Measurements from ENCODE around the gene LRSAM1. TPM values are rescaled to one million over a fixed set of nuclear protein-coding genes. Genes with fewer than 3 reads are reported as not detected.

Gene LRSAM1
- total and polyA plus RNA-seq, 4 donors = 14.7 to 44.5 (median 27.1) TPM

GRCh38 chr9:127543973-127544533 is 92.7 kb downstream of the LRSAM1 start:
- 86% methylated on average over 3 of the region's 6 CpGs for WGBS (ENCODE audit: insufficient coverage)
- H3K36me3 ChIP-seq (ENCODE audit: control insufficient read depth, insufficient read depth, low read length) = peaks cover 14% of the 10 kb centered on the region
- no peak overlapping the region for H3K4me3 ChIP-seq (ENCODE audit: low read depth, low read length)
- H3K27ac ChIP-seq (ENCODE audit: low read depth, low read length) = peak overlapping the region; percentile 52
- peaks cover 60% of the 10 kb centered on the region for H3K4me1 ChIP-seq (ENCODE audit: control insufficient read depth, insufficient read depth, low read length)
- no peaks in the 10 kb centered on the region for H3K9me3 ChIP-seq (ENCODE audit: control insufficient read depth, insufficient read depth, low read length)
- H3K27me3 ChIP-seq (ENCODE audit: control insufficient read depth, insufficient read depth, low read length) = no peaks in the 10 kb centered on the region
- DNase-seq (ENCODE audit: low read depth in 4 of 6, low spot score in 6 of 6) = peak in 1 of 6 donors; percentile 37

- WGBS (ENCODE audit: insufficient coverage) = 45% methylated on average over 21 of the region's 25 CpGs
- Histone ChIP-seq H3K27me3 (ENCODE audit: control insufficient read depth, insufficient read depth, low read length) (no peaks in the 10 kb centered on the region), H3K36me3 (ENCODE audit: control insufficient read depth, insufficient read depth, low read length) (peaks cover 17% of the 10 kb centered on the region), H3K9me3 (ENCODE audit: control insufficient read depth, insufficient read depth, low read length) (no peaks in the 10 kb centered on the region), H3K27ac (ENCODE audit: low read depth, low read length) (peak overlapping the region; percentile 89), H3K4me1 (ENCODE audit: control insufficient read depth, insufficient read depth, low read length) (peaks cover 65% of the 10 kb centered on the region), H3K4me3 (ENCODE audit: low read depth, low read length) (no peak overlapping the region)
- DNase-seq (ENCODE audit: low read depth in 4 of 6, low spot score in 6 of 6) = peak in 4 of 6 donors; percentile 50 to 85 (median 66)
Measured at GRCh38 chr9:127545196-127546124, 94.2 kb downstream of the LRSAM1 start.

- 85% methylated on average over 14 of the region's 14 CpGs for WGBS (ENCODE audit: insufficient coverage)
- peaks cover 12% of the 10 kb centered on the region for H3K36me3 ChIP-seq (ENCODE audit: control insufficient read depth, insufficient read depth, low read length)
- peak overlapping the region; percentile 89 for H3K27ac ChIP-seq (ENCODE audit: low read depth, low read length)
- no peaks in the 10 kb centered on the region for H3K9me3 ChIP-seq (ENCODE audit: control insufficient read depth, insufficient read depth, low read length)
- H3K27me3 ChIP-seq (ENCODE audit: control insufficient read depth, insufficient read depth, low read length) = no peaks in the 10 kb centered on the region
- peaks cover 58% of the 10 kb centered on the region for H3K4me1 ChIP-seq (ENCODE audit: control insufficient read depth, insufficient read depth, low read length)
- no peak for DNase-seq (ENCODE audit: low read depth in 4 of 6, low spot score in 6 of 6)
- H3K4me3 ChIP-seq (ENCODE audit: low read depth, low read length) = no peak overlapping the region
Measured at GRCh38 chr9:127546125-127546832, 95.0 kb downstream of the LRSAM1 start.

GRCh38 chr9:127548352-127548881 is 97.1 kb downstream of the LRSAM1 start:
- no peak overlapping the region for H3K27ac ChIP-seq (ENCODE audit: low read depth, low read length)
- H3K4me3 ChIP-seq (ENCODE audit: low read depth, low read length) = no peak overlapping the region
- WGBS (ENCODE audit: insufficient coverage) = 100% methylated on average over 5 of the region's 10 CpGs
- H3K4me1 ChIP-seq (ENCODE audit: control insufficient read depth, insufficient read depth, low read length) = peaks cover 37% of the 10 kb centered on the region
- H3K9me3 ChIP-seq (ENCODE audit: control insufficient read depth, insufficient read depth, low read length) = no peaks in the 10 kb centered on the region
- no peak for DNase-seq (ENCODE audit: low read depth in 4 of 6, low spot score in 6 of 6)
- no peaks in the 10 kb centered on the region for H3K27me3 ChIP-seq (ENCODE audit: control insufficient read depth, insufficient read depth, low read length)
- H3K36me3 ChIP-seq (ENCODE audit: control insufficient read depth, insufficient read depth, low read length) = peaks cover 4% of the 10 kb centered on the region

GRCh38 chr9:127549218-127549617 is 97.9 kb downstream of the LRSAM1 start:
- Histone ChIP-seq H3K4me3 (ENCODE audit: low read depth, low read length) (no peak overlapping the region), H3K27me3 (ENCODE audit: control insufficient read depth, insufficient read depth, low read length) (no peaks in the 10 kb centered on the region), H3K27ac (ENCODE audit: low read depth, low read length) (no peak overlapping the region), H3K36me3 (ENCODE audit: control insufficient read depth, insufficient read depth, low read length) (peaks cover 4% of the 10 kb centered on the region), H3K9me3 (ENCODE audit: control insufficient read depth, insufficient read depth, low read length) (no peaks in the 10 kb centered on the region), H3K4me1 (ENCODE audit: control insufficient read depth, insufficient read depth, low read length) (peaks cover 38% of the 10 kb centered on the region)
- no peak for DNase-seq (ENCODE audit: low read depth in 4 of 6, low spot score in 6 of 6)
- 87% methylated on average over 8 of the region's 10 CpGs for WGBS (ENCODE audit: insufficient coverage)

GRCh38 chr9:127549751-127550150 is 98.4 kb downstream of the LRSAM1 start:
- Histone ChIP-seq H3K9me3 (ENCODE audit: control insufficient read depth, insufficient read depth, low read length) (no peaks in the 10 kb centered on the region), H3K4me1 (ENCODE audit: control insufficient read depth, insufficient read depth, low read length) (peaks cover 34% of the 10 kb centered on the region), H3K36me3 (ENCODE audit: control insufficient read depth, insufficient read depth, low read length) (peaks cover 4% of the 10 kb centered on the region), H3K27ac (ENCODE audit: low read depth, low read length) (no peak overlapping the region), H3K4me3 (ENCODE audit: low read depth, low read length) (no peak overlapping the region), H3K27me3 (ENCODE audit: control insufficient read depth, insufficient read depth, low read length) (no peaks in the 10 kb centered on the region)
- no peak for DNase-seq (ENCODE audit: low read depth in 4 of 6, low spot score in 6 of 6)
- 82% methylated on average over 4 of the region's 8 CpGs for WGBS (ENCODE audit: insufficient coverage)

- Histone ChIP-seq H3K27me3 (ENCODE audit: control insufficient read depth, insufficient read depth, low read length) (no peaks in the 10 kb centered on the region), H3K9me3 (ENCODE audit: control insufficient read depth, insufficient read depth, low read length) (no peaks in the 10 kb centered on the region), H3K36me3 (ENCODE audit: control insufficient read depth, insufficient read depth, low read length) (peaks cover 4% of the 10 kb centered on the region), H3K4me3 (ENCODE audit: low read depth, low read length) (no peak overlapping the region), H3K27ac (ENCODE audit: low read depth, low read length) (no peak overlapping the region), H3K4me1 (ENCODE audit: control insufficient read depth, insufficient read depth, low read length) (peaks cover 31% of the 10 kb centered on the region)
- 100% methylated on average over 1 of the region's 1 CpG for WGBS (ENCODE audit: insufficient coverage)
- DNase-seq (ENCODE audit: low read depth in 4 of 6, low spot score in 6 of 6) = no peak
Measured at GRCh38 chr9:127550282-127550681, 99.0 kb downstream of the LRSAM1 start.

- Histone ChIP-seq H3K27ac (ENCODE audit: low read depth, low read length) (no peak overlapping the region), H3K4me1 (ENCODE audit: control insufficient read depth, insufficient read depth, low read length) (peaks cover 31% of the 10 kb centered on the region), H3K4me3 (ENCODE audit: low read depth, low read length) (no peak overlapping the region), H3K9me3 (ENCODE audit: control insufficient read depth, insufficient read depth, low read length) (no peaks in the 10 kb centered on the region), H3K36me3 (ENCODE audit: control insufficient read depth, insufficient read depth, low read length) (peaks cover 4% of the 10 kb centered on the region), H3K27me3 (ENCODE audit: control insufficient read depth, insufficient read depth, low read length) (no peaks in the 10 kb centered on the region)
- WGBS (ENCODE audit: insufficient coverage) = 85% methylated on average over 12 of the region's 14 CpGs
- DNase-seq (ENCODE audit: low read depth in 4 of 6, low spot score in 6 of 6) = no peak
Measured at GRCh38 chr9:127550751-127551150, 99.4 kb downstream of the LRSAM1 start.

All from spinal cord (tissue), 10 donors.